OCI-LY1 (cell line): Measurements from ENCODE around the gene KRTCAP2.

Experiments
- H2AFZ ChIP-seq: fragments of 200-600 bp; sonication (generic), shearing (Covaris generic); 2 replicates; pipeline ENCODE4 v1.6.0; 2014; ENCODE audit warnings: antibody characterized with exemption, mild to moderate bottlenecking, low read length
- H3F3A ChIP-seq: fragments of 200-600 bp; sonication (generic), shearing (Covaris generic); 2 replicates; pipeline ENCODE4 v1.6.0; 2014; ENCODE audit warnings: mild to moderate bottlenecking, antibody characterized with exemption, low read length, moderate library complexity; ENCODE audit not compliant: insufficient read depth
- H3K27ac ChIP-seq: fragments of 200-600 bp; sonication (generic); 2 replicates; pipeline ENCODE4 v1.5.1; 2014; ENCODE audit warnings: low read length, mixed run types, mild to moderate bottlenecking, low read depth; ENCODE audit not compliant: poor library complexity, severe bottlenecking
- H3K27me3 ChIP-seq: fragments of 200-600 bp; sonication (generic); 2 replicates; pipeline ENCODE4 v1.6.0; 2014; ENCODE audit warnings: antibody characterized with exemption, mild to moderate bottlenecking, low read length, moderate library complexity; ENCODE audit not compliant: insufficient read depth
- H3K36me3 ChIP-seq: fragments of 200-600 bp; sonication (generic); 2 replicates; pipeline ENCODE4 v1.6.1; 2014; ENCODE audit warnings: mild to moderate bottlenecking, antibody characterized with exemption, low read length, moderate library complexity, mixed read lengths; ENCODE audit not compliant: insufficient read depth
- H3K4me1 ChIP-seq: fragments of 200-600 bp; sonication (generic); 2 replicates; pipeline ENCODE4 v1.5.1; 2014; ENCODE audit warnings: mild to moderate bottlenecking, low read length, moderate library complexity; ENCODE audit not compliant: insufficient read depth, severe bottlenecking
- H3K4me2 ChIP-seq: fragments of 200-600 bp; sonication (generic), shearing (Covaris generic); 2 replicates; pipeline ENCODE4 v1.6.1; 2014; ENCODE audit warnings: low read length
- H3K4me3 ChIP-seq: fragments of 200-600 bp; sonication (generic); 2 replicates; pipeline ENCODE4 v1.5.1; 2014; ENCODE audit warnings: low read length, low read depth, mild to moderate bottlenecking, mixed read lengths; ENCODE audit not compliant: poor library complexity, severe bottlenecking
- H3K79me2 ChIP-seq: fragments of 200-600 bp; shearing (Covaris generic); 2 replicates; pipeline ENCODE4 v1.6.1; 2016; ENCODE audit warnings: mixed run types, low read length, mixed read lengths; ENCODE audit not compliant: insufficient read depth
- H3K9ac ChIP-seq: fragments of 200-600 bp; sonication (generic), shearing (Covaris generic); 2 replicates; pipeline ENCODE4 v1.6.1; 2014; ENCODE audit warnings: mild to moderate bottlenecking, low read length, mixed read lengths
- H3K9me2 ChIP-seq: fragments of 200-600 bp; sonication (generic), shearing (Covaris generic); 2 replicates; pipeline ENCODE4 v1.6.1; 2014; ENCODE audit warnings: low read depth, mild to moderate bottlenecking, low read length, mixed read lengths
- H3K9me3 ChIP-seq: fragments of 200-600 bp; shearing (Covaris generic); 2 replicates; pipeline ENCODE4 v1.6.1; 2014; ENCODE audit warnings: low read length, mixed read lengths
- H4K20me1 ChIP-seq: fragments of 200-600 bp; sonication (generic), shearing (Covaris generic); 2 replicates; pipeline ENCODE4 v1.6.0; 2016; ENCODE audit warnings: mild to moderate bottlenecking, low read length; ENCODE audit not compliant: insufficient read depth
- EZH2 ChIP-seq: fragments of 200-600 bp; sonication (generic), shearing (Covaris generic); IDR thresholded peaks from 2 replicates; pipeline ENCODE4 v1.8.0; 2017; ENCODE audit warnings: borderline replicate concordance, mixed run types, mild to moderate bottlenecking, antibody characterized with exemption, low read length, moderate library complexity, mixed read lengths
- TF ChIP-seq, protein P1 (sequence below): fragments of 200-600 bp; sonication (generic), shearing (Covaris generic); IDR thresholded peaks from 2 replicates; pipeline ENCODE4 v1.5.1; 2017; ENCODE audit warnings: mild to moderate bottlenecking, antibody characterized with exemption, low read length, moderate library complexity, mixed read lengths

The KRTCAP2 gene

DNA sequence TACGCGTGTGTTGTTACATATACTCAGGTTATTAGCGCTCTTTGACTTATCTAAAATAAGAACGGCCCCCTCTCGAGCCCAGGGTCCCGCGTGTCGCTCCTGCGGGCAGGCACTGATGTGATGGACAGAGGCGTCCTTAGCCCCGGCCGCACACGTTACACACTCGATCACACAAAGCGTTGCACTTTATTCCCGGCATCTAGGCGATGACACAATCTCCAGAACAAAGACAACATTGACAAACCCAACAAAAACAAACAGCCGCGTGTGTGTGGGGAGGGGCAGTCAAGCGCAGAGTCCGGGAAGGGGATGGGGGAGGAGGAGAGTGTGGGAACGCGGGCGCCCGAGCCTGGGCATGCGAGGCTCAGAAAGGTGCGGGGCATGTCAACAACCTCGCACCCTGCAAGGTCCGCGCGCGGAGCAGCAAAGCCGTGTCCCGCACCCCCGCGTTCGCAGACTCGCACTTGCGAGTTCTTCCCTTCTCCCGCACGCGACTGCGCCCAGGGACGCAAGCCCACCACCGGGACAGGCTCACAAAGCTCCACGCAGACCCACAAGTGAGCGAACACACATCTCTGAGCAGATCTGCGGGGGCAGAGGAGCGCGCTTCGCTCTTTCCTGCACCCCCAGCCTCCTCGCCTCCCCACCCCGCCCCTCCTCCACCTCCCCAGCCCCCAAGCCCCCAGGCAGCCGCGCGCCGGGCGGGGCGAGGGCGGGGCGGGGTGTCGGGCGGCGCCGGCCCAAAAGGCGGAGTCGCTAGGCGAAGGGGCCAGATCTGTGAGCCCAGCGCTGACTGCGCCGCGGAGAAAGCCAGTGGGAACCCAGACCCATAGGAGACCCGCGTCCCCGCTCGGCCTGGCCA, 45.8 kb downstream of the KRTCAP2 start, which contains the start of gene EFNA1:
EFNA1 (plus strand) TSS at position 772 of the 862 bp plus-strand sequence. CDS start 102 bp downstream, outside the sequence.
- Histone ChIP-seq H3K36me3 (no peaks in the 10 kb centered on the region), H3F3A (no peaks in the 10 kb centered on the region), H3K4me1 (peaks cover 16% of the 10 kb centered on the region), H3K4me3 (peak within 1 kb of the TSS; percentile 49), H4K20me1 (no peaks in the 10 kb centered on the region), H3K4me2 (peak within 1 kb of the TSS; percentile 73), H3K9ac (no peak within 1 kb of the TSS; the same call in 1 of the 2 replicates), H3K27me3 (0 out of 2 replicates have a peak, but pooled peaks cover 8% of the 10 kb centered on the region), H3K27ac (no peak within 1 kb of the TSS), H3K9me2 (no peaks in the 10 kb centered on the region), H3K9me3 (no peaks in the 10 kb centered on the region), H2AFZ (no peak within 1 kb of the TSS), H3K79me2 (no peaks in the 10 kb centered on the region)
- TF ChIP-seq, protein P1, sequence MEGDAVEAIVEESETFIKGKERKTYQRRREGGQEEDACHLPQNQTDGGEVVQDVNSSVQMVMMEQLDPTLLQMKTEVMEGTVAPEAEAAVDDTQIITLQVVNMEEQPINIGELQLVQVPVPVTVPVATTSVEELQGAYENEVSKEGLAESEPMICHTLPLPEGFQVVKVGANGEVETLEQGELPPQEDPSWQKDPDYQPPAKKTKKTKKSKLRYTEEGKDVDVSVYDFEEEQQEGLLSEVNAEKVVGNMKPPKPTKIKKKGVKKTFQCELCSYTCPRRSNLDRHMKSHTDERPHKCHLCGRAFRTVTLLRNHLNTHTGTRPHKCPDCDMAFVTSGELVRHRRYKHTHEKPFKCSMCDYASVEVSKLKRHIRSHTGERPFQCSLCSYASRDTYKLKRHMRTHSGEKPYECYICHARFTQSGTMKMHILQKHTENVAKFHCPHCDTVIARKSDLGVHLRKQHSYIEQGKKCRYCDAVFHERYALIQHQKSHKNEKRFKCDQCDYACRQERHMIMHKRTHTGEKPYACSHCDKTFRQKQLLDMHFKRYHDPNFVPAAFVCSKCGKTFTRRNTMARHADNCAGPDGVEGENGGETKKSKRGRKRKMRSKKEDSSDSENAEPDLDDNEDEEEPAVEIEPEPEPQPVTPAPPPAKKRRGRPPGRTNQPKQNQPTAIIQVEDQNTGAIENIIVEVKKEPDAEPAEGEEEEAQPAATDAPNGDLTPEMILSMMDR, result no peak
- TF ChIP-seq EZH2, result no peak

DNA sequence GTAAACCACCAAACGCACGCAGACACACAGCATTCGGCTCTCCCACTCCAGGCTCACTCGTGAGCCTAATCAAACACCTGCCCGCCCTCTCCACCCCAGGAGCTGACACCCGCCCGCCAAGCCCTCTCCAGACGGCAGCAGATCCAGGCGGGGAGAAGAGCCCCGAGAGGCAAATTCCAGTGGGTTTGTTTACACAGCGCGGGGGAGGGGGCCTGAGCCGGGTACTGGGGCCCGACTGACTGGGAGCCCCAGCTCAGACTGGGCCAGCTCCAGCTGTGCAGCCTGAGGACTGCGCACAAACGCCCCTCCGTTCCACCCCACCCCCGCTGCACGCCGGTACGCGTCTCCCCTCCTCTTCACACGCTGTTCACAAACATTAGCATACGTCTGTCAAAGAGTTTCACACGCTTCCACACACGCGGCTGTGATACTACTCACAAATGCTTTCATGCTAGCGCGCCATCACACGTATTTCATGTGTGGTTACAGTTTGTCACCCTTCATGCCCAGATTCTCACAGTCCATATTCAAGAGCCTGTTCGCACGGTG, 46.5 kb downstream of the KRTCAP2 start:
- Histone ChIP-seq H3K9me3 (no peaks in the 10 kb centered on the region), H3K4me3 (peak overlapping the region; percentile 49), H2AFZ (no peak overlapping the region), H3K4me1 (peaks cover 16% of the 10 kb centered on the region), H3K9ac (no peak overlapping the region), H3K36me3 (no peaks in the 10 kb centered on the region), H3K4me2 (peak overlapping the region; percentile 73), H3F3A (no peaks in the 10 kb centered on the region), H4K20me1 (no peaks in the 10 kb centered on the region), H3K79me2 (no peaks in the 10 kb centered on the region), H3K9me2 (no peaks in the 10 kb centered on the region), H3K27ac (no peak overlapping the region), H3K27me3 (0 out of 2 replicates have a peak, but pooled peaks cover 8% of the 10 kb centered on the region)
- TF ChIP-seq, protein P1, result no peak
- TF ChIP-seq EZH2, result no peak

DNA sequence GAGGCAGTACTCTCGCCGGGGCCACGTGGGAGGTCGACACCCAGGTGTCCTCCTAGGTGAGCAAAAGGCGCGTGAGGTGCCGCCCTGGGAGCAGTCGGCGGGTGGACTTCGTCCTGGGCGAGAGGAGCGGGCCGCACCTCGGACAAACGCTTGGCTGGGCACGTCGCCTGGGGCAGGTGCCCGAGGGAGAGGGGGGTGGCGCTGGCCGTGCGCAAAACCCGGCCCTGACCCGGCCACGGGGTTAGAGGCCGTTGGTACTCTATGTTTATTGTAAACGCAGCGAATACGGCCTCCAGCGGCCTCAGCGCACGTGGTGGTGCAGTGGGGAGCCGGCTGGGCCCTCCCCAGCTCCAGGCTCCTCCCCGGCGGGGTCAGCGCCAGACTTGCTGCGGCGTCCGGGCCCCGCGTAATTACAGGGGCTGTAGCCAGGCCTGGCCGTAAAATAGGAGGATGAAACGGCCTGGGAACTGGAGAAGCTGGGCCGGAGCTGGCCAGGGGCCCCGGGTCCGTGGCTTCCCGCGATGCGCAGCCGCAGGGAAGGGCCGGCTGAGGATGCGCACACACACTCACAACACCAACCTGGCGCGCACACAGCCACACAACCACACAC, 47.1 kb downstream of the KRTCAP2 start:
- Histone ChIP-seq H3K27ac (no peak overlapping the region), H3K27me3 (0 out of 2 replicates have a peak, but pooled peaks cover 8% of the 10 kb centered on the region), H3K9me2 (no peaks in the 10 kb centered on the region), H3F3A (no peaks in the 10 kb centered on the region), H3K36me3 (no peaks in the 10 kb centered on the region), H3K9me3 (no peaks in the 10 kb centered on the region), H4K20me1 (no peaks in the 10 kb centered on the region), H3K79me2 (no peaks in the 10 kb centered on the region), H3K4me2 (no peak overlapping the region), H3K4me3 (no peak overlapping the region), H2AFZ (no peak overlapping the region), H3K9ac (no peak overlapping the region), H3K4me1 (peaks cover 16% of the 10 kb centered on the region)
- TF ChIP-seq, protein P1, result no peak
- no peak for TF ChIP-seq EZH2
